ENCODE measurements around the gene ZSCAN22.

- no peak for TF ChIP-seq CTCF (IDR thresholded peaks at IDR 0.05)
- no peak for TF ChIP-seq POLR2AphosphoS5 (IDR thresholded peaks at IDR 0.05)
These were observed 7.6 kb upstream of the ZSCAN22 start for GRCh38 chr19:58319241-58319640.
